Measurements from ENCODE around the gene FAM131A.

DNA sequence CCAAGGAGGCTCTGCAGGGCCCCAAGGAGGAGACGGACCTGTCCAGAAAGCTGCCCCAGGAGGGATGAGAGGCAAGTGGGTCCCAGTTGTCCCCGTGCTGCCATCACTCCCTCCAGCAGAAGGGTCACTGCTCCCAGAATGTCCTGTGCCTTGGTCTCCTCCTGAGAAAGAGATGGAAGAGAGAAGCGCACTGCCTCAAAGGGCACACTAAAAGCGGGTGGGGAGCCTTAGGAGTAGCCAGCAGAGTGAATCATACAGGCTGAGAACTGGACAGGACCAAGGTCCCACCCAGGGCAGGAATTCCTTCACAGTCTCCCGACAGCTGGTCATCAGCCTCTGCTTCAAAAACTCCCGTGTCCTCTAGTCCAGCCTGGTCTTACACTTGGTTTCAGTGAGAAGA, 36.0 kb downstream of the FAM131A start:
- no peak for TF ChIP-seq POLR2A (IDR thresholded peaks at IDR 0.05)
- TF ChIP-seq EP300 (IDR thresholded peaks at IDR 0.05): no peak
- TF ChIP-seq, protein P1, sequence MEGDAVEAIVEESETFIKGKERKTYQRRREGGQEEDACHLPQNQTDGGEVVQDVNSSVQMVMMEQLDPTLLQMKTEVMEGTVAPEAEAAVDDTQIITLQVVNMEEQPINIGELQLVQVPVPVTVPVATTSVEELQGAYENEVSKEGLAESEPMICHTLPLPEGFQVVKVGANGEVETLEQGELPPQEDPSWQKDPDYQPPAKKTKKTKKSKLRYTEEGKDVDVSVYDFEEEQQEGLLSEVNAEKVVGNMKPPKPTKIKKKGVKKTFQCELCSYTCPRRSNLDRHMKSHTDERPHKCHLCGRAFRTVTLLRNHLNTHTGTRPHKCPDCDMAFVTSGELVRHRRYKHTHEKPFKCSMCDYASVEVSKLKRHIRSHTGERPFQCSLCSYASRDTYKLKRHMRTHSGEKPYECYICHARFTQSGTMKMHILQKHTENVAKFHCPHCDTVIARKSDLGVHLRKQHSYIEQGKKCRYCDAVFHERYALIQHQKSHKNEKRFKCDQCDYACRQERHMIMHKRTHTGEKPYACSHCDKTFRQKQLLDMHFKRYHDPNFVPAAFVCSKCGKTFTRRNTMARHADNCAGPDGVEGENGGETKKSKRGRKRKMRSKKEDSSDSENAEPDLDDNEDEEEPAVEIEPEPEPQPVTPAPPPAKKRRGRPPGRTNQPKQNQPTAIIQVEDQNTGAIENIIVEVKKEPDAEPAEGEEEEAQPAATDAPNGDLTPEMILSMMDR (IDR thresholded peaks at IDR 0.05): no peak
